LNCAP (cell line): ENCODE data around the gene ZNRF4.

Experiments
- TF ChIP-seq, protein P1 (sequence below): fragments of 450-650 bp; IDR thresholded peaks from 2 replicates; pipeline ENCODE4 v1.5.1; 2017; ENCODE audit warnings: mild to moderate bottlenecking

The ZNRF4 gene

DNA sequence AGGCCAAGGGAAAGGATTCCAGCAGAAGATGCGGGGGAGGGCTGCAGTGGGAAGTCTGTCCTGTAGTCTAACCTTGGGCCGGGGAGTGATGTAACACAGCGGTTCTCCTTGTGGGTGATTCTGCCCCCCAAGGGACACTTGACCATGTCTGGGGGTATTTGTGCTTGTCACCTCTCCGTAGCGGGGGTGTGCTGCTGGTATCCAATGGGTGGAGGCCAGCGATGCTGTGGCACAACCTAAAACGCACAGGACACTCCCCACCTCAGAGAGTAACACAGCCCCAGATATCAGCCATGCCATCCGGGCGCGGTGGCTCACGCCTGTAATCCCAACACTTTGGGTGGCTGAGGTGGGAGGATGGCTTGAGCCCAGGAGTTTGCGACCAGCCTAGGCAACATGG, 36.3 kb downstream of the ZNRF4 start:
- TF ChIP-seq, protein P1, sequence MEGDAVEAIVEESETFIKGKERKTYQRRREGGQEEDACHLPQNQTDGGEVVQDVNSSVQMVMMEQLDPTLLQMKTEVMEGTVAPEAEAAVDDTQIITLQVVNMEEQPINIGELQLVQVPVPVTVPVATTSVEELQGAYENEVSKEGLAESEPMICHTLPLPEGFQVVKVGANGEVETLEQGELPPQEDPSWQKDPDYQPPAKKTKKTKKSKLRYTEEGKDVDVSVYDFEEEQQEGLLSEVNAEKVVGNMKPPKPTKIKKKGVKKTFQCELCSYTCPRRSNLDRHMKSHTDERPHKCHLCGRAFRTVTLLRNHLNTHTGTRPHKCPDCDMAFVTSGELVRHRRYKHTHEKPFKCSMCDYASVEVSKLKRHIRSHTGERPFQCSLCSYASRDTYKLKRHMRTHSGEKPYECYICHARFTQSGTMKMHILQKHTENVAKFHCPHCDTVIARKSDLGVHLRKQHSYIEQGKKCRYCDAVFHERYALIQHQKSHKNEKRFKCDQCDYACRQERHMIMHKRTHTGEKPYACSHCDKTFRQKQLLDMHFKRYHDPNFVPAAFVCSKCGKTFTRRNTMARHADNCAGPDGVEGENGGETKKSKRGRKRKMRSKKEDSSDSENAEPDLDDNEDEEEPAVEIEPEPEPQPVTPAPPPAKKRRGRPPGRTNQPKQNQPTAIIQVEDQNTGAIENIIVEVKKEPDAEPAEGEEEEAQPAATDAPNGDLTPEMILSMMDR = no peak

DNA sequence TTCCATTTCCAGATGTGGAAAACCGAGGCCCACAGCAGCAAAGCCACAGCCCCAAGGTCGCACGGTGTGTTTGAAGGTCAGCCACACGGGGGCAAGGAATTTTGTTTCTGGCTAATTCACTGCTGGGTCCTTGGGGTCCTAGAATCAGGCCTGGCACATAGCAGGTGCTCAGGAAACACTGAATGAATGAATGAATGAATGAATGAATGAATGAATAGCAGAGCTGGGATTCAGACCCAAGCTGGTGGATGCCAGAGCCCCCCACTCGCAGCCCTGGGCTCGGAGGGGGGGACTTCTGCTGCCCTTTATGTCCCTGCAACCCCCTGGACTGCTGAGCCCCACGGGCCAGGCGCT, 37.0 kb downstream of the ZNRF4 start:
- TF ChIP-seq, protein P1 = no peak

DNA sequence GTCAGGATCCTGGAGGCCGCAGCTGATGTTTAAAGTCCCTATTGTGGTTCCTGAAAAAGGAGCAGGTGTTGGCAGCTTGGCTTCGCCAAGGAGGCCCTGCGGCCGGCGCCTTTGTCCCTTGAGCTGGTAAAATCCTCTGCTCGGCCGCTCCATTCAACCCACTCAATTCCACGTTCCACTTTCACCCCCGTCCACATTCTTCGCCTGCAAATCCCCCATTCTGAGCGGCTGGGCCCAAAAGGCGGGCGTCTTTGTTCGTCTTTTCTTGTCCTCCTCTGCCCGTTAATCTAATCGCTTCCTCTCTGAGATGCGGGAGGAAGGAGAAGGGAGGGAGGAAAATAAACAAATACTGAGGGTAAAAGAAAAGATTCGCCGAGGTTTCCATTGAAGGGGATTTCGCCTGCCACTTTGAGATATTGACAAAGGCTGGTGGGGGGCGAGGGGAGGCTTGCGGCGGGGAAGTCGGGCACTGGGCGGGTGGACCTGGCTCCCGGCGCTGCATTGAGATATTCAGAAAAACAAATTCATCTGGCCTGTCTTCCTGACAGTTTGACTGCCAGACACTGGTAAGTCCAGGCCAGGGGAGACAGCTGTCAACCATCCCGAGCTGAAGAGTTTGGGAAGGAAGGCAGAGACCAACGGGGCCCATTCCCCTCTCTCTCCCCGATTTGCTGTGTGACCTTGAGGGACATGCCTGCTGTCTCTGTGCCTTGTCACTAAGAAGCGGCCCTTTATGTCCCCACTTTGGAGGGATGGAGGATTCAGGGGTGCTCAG, 37.6 kb downstream of the ZNRF4 start:
- TF ChIP-seq, protein P1 = no peak

DNA sequence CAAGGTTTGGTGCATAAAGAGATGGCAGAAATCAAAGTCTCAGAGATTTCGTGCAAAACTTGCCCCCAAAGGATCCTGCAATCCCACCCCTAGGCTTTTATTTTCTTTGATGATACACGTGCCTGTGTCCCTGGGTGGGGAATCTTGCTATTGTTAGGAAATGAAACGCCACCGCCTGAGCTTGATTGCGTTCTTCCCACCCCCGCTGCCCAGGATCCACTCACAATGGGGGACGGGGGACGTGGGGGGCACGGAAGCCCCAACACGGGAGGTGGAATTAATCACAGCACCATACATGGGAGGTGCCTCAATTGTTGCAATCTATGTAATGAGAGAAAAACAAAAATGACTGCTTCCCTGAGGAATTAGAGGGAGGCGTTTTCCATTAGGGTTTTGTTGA, 39.6 kb downstream of the ZNRF4 start:
- TF ChIP-seq, protein P1 = no peak

DNA sequence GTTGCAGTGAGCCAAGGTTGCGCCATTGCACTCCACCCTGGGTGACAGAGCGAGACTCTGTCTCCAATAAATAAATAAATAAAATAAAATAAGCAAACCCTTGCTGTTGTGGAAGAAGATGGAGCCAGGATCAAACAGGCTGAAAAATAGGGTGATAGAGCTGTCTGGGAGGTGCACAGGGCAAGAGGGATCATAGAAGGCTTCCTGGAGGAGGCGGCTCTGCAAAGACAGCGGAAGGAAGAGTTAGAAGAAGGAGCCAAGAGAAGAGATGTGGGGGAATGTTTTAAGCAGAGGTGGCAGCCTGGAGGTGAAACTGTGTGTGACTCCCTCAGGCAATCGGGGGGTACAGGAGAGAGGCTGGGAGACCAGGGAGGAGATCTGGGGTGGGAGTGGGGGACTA, 40.6 kb downstream of the ZNRF4 start:
- TF ChIP-seq, protein P1 = no peak

DNA sequence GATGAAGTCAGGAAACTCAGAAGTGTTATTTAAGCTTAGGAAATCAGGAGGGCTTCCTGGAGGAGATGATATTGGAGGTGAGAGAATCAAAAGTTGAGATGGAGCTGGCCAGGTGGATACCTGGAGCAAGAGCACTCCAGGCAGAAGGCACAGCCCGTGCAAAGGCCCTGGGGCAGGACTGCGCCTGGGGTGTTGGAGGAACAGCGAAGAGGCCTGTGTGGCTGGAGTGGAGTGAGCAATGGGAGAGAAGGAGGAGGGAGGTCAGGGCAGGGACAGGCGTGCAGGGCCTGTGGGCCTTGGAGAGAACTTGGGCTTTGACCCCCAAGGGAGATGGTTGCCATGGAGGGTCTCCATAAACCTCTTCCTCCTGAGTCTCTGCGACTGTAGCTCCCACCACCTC, 42.1 kb downstream of the ZNRF4 start:
- TF ChIP-seq, protein P1 = no peak

DNA sequence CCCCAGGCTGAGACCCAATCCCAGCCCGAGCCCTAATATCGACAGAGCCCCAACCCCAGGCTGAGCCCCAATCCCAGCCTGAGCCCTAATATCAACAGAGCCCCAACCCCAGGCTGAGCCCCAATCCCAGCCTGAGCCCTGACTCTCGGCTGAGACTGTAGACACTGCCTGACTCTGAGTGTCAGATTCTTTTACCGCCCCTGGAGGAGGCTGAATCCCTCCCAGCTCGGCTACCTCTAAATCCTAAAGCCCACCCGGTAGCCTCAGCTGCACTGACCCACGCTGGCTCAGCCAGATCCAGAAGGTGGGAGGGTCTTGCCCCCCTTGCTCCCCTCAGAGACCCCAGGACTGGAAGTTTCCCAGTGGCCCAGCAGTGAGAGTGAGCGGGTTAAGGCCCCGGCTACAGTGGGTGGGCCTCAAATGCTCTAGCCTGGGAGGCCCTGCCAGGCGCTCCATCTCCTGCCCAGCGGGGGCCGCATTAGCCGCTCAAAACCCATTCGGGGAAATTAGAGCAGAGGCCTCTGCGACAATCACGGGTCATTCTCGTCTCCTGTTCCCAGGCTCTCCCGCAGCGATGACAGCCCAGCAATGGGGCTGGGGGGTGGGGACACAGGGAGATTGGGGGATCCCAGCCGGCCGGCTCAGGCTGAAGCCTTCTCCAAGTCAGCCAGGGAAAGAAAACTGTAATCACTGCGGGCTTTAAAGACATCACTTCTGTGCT, 43.8 kb downstream of the ZNRF4 start:
- TF ChIP-seq, protein P1 = no peak
